HG02840 (cell line): Measurements from ENCODE around the gene ENTPD6.
"Not testable (repeated sequence)": the region's sequence is repeated elsewhere in the genome, so short reads cannot be mapped to it uniquely, and the experiment has no call there.

Experiments
- ATAC-seq: cut with Tn5 transposase; IDR thresholded peaks from one replicate; pipeline ENCODE4 v1.9.1; 2021; ENCODE audit warnings: mild to moderate bottlenecking, moderate library complexity, moderate number of reproducible peaks; ENCODE audit not compliant: unreplicated experiment, low FRiP score

ENTPD6 gene

GRCh38 chr20:25252686-25253421 lies 57.3 kb downstream of the ENTPD6 start:
- no peak for ATAC-seq

- no peak for ATAC-seq
Observed at GRCh38 chr20:25253606-25254275, 58.2 kb downstream of the ENTPD6 start.

GRCh38 chr20:25254571-25254970 lies 59.1 kb downstream of the ENTPD6 start:
- ATAC-seq, result no peak

- no peak for ATAC-seq
Observed at GRCh38 chr20:25254986-25255680, 59.6 kb downstream of the ENTPD6 start.

- no peak for ATAC-seq
Observed at GRCh38 chr20:25256226-25256859, 60.8 kb downstream of the ENTPD6 start.

- ATAC-seq, result no peak
Observed at GRCh38 chr20:25257130-25257529, 61.6 kb downstream of the ENTPD6 start.

GRCh38 chr20:25257756-25258475 lies 62.4 kb downstream of the ENTPD6 start:
- no peak for ATAC-seq

GRCh38 chr20:25258476-25258805 lies 62.9 kb downstream of the ENTPD6 start:
- no peak for ATAC-seq

- ATAC-seq, result no peak
Observed at GRCh38 chr20:25258828-25259227, 63.3 kb downstream of the ENTPD6 start.

GRCh38 chr20:25259358-25259757 lies 63.8 kb downstream of the ENTPD6 start:
- no peak for ATAC-seq

- no peak for ATAC-seq
Observed at GRCh38 chr20:25259788-25260254, 64.3 kb downstream of the ENTPD6 start.

- ATAC-seq, result not testable (repeated sequence)
Observed at GRCh38 chr20:25260770-25261437, 65.4 kb downstream of the ENTPD6 start.

- ATAC-seq, result no peak
Observed at GRCh38 chr20:25269057-25269832, 73.7 kb downstream of the ENTPD6 start.

- no peak for ATAC-seq
Observed at GRCh38 chr20:25269833-25270170, 74.3 kb downstream of the ENTPD6 start.

GRCh38 chr20:25270829-25271251 lies 75.3 kb downstream of the ENTPD6 start:
- ATAC-seq, result no peak

- ATAC-seq, result no peak
Observed at GRCh38 chr20:25271486-25272222, 76.1 kb downstream of the ENTPD6 start.

- no peak for ATAC-seq
Observed at GRCh38 chr20:25272223-25273000, 76.9 kb downstream of the ENTPD6 start.

- no peak for ATAC-seq
Observed at GRCh38 chr20:25273046-25273445, 77.5 kb downstream of the ENTPD6 start.
